Nephron (organoid): Measurements from ENCODE around the gene ODF2.

ENCODE experiments used
- H3K27ac Mint-ChIP-seq, 3 experiments: 2 replicates each; pipeline ENCODE4 v1.8.0; 2020; ENCODE audit warnings: mixed read lengths in 3 of 3, mild to moderate bottlenecking in 2 of 3, moderate library complexity in 1 of 3
- H3K27me3 Mint-ChIP-seq: 2 replicates; pipeline ENCODE4 v1.8.0; 2021; ENCODE audit warnings: low read depth, mild to moderate bottlenecking, moderate library complexity, mixed read lengths
- H3K36me3 Mint-ChIP-seq: 2 replicates; pipeline ENCODE4 v1.8.0; 2020; ENCODE audit warnings: low read depth, mixed read lengths
- H3K4me1 Mint-ChIP-seq: 2 replicates; pipeline ENCODE4 v1.8.0; 2020; ENCODE audit warnings: mixed read lengths
- H3K4me3 Mint-ChIP-seq, 3 experiments: 2 replicates each; pipeline ENCODE4 v1.8.0; 2020; ENCODE audit warnings: mild to moderate bottlenecking in 3 of 3, mixed read lengths in 3 of 3, moderate library complexity in 2 of 3
- H3K9me3 Mint-ChIP-seq: 2 replicates; pipeline ENCODE4 v1.8.0; 2020; ENCODE audit warnings: mixed read lengths
- CTCF ChIP-seq, 3 experiments: fragments of 200-600 bp; sonication (generic); IDR thresholded peaks; one replicate each; pipeline ENCODE4 v1.5.0; 2021; ENCODE audit warnings: antibody characterized with exemption in 3 of 3; ENCODE audit not compliant: unreplicated experiment in 3 of 3

The ODF2 gene

GRCh38 chr9:128470560-128470959, 14.8 kb downstream of the ODF2 start:
- peaks cover 35% of the 10 kb centered on the region for H3K36me3 Mint-ChIP-seq

DNA sequence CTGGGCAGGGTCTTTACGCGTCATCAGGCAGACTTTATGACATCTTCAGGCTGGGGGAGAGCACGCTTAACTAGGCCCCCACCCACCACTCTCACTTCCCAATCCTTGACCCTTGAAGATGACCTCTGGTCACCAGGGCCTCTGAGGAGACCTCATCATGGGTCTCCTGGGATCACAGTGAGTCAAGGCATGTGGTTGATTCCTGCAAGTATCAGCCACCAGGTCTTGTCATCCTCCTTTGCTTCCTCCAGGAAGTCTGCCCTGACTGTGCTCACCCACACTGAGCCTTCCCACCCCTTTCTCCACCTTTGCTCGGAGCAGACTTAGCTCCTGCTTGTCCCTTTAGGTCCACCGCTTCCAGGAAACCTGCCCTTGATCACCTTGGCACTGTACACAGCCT, 17.3 kb downstream of the ODF2 start:
- no peak for TF ChIP-seq CTCF (IDR thresholded peaks at IDR 0.05; ENCODE audit: unreplicated experiment in 3 of 3)
- no peaks in the 10 kb centered on the region for H3K4me1 Mint-ChIP-seq
- H3K27ac Mint-ChIP-seq: no peak overlapping the region
- H3K4me3 Mint-ChIP-seq: no peak overlapping the region
- no peaks in the 10 kb centered on the region for H3K9me3 Mint-ChIP-seq
- peaks cover 3% of the 10 kb centered on the region for H3K27me3 Mint-ChIP-seq
- H3K36me3 Mint-ChIP-seq: peaks cover 40% of the 10 kb centered on the region

More at GRCh38 chr9:128470560-128470959, 14.8 kb downstream of the ODF2 start:
- Mint-ChIP-seq H3K9me3 (no peaks in the 10 kb centered on the region), H3K27me3 (peaks cover 3% of the 10 kb centered on the region), H3K4me3 (no peak overlapping the region), H3K27ac (no peak overlapping the region), H3K4me1 (no peaks in the 10 kb centered on the region)
- no peak for TF ChIP-seq CTCF (IDR thresholded peaks at IDR 0.05; ENCODE audit: unreplicated experiment in 3 of 3)

DNA sequence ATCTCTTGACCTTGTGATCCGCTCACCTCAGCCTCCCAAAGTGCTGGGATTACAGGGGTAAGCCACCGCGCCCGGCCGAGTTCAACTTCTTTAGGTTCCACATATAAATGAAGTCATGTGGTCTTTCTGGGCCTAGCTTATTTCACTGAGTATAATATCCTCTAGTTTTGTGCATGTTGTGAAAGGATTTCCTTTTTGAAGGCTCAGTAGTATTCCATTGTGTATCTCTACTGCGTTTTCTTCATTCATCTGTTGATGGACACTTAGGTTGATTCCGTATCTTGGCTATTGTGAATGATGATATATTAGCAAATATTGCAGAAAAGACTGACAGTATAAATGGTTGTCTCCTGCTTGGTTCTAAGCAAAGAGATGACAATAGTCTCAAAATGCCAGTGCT, 20.1 kb downstream of the ODF2 start:
- peaks cover 3% of the 10 kb centered on the region for H3K27me3 Mint-ChIP-seq
- no peaks in the 10 kb centered on the region for H3K9me3 Mint-ChIP-seq
- H3K4me3 Mint-ChIP-seq: no peak overlapping the region
- no peak overlapping the region for H3K27ac Mint-ChIP-seq
- H3K36me3 Mint-ChIP-seq: peaks cover 51% of the 10 kb centered on the region
- no peak for TF ChIP-seq CTCF (IDR thresholded peaks at IDR 0.05; ENCODE audit: unreplicated experiment in 3 of 3)
- no peaks in the 10 kb centered on the region for H3K4me1 Mint-ChIP-seq

GRCh38 chr9:128479262-128479661, 23.5 kb downstream of the ODF2 start:
- H3K4me3 Mint-ChIP-seq: no peak overlapping the region
- TF ChIP-seq CTCF (IDR thresholded peaks at IDR 0.05; ENCODE audit: unreplicated experiment in 3 of 3): no peak
- H3K27me3 Mint-ChIP-seq: no peaks in the 10 kb centered on the region
- H3K27ac Mint-ChIP-seq: no peak overlapping the region
- H3K36me3 Mint-ChIP-seq: peaks cover 59% of the 10 kb centered on the region
- no peaks in the 10 kb centered on the region for H3K9me3 Mint-ChIP-seq
- no peaks in the 10 kb centered on the region for H3K4me1 Mint-ChIP-seq

- Mint-ChIP-seq H3K4me3 (no peak overlapping the region), H3K9me3 (no peaks in the 10 kb centered on the region), H3K27me3 (no peaks in the 10 kb centered on the region), H3K27ac (no peak overlapping the region), H3K4me1 (no peaks in the 10 kb centered on the region), H3K36me3 (peaks cover 66% of the 10 kb centered on the region)
- TF ChIP-seq CTCF (IDR thresholded peaks at IDR 0.05; ENCODE audit: unreplicated experiment in 3 of 3): no peak
Measured at GRCh38 chr9:128481561-128481960, 25.8 kb downstream of the ODF2 start.

GRCh38 chr9:128482186-128482585, 26.4 kb downstream of the ODF2 start:
- no peak for TF ChIP-seq CTCF (IDR thresholded peaks at IDR 0.05; ENCODE audit: unreplicated experiment in 3 of 3)
- peaks cover 72% of the 10 kb centered on the region for H3K36me3 Mint-ChIP-seq
- no peak overlapping the region for H3K4me3 Mint-ChIP-seq
- H3K4me1 Mint-ChIP-seq: no peaks in the 10 kb centered on the region
- H3K9me3 Mint-ChIP-seq: no peaks in the 10 kb centered on the region
- no peaks in the 10 kb centered on the region for H3K27me3 Mint-ChIP-seq
- H3K27ac Mint-ChIP-seq: no peak overlapping the region
